GM23338 (cell line): ENCODE measurements around the gene GPR39. TPM values are rescaled to one million over a fixed set of nuclear protein-coding genes. Genes with fewer than 3 reads are reported as not detected.

Experiments
- ATAC-seq: fragments of 200-7000 bp; cut with Tn5 transposase; 3 replicates; pipeline ENCODE4 v1.9.1; 2020
- DNase-seq: peaks from one replicate; pipeline ENCODE4 v3.0.0-alpha.2; 2015; ENCODE audit warnings: low spot score
- H2AFZ ChIP-seq: fragments of 200-600 bp; sonication (generic); 2 replicates; pipeline ENCODE4 v1.8.0; 2016; ENCODE audit warnings: antibody characterized with exemption, mild to moderate bottlenecking, moderate library complexity
- H3F3A ChIP-seq: fragments of 200-600 bp; sonication (generic); replicated peaks from 2 replicates; pipeline ENCODE4 v1.8.0; 2017; ENCODE audit warnings: antibody characterized with exemption, mixed run types, low read depth
- H3K27ac ChIP-seq: fragments of 200-600 bp; sonication (generic); 2 replicates; pipeline ENCODE4 v1.6.1; 2016; ENCODE audit warnings: low read depth
- H3K27me3 ChIP-seq: fragments of 200-600 bp; sonication (generic); 2 replicates; pipeline ENCODE4 v1.8.0; 2016; ENCODE audit warnings: mild to moderate bottlenecking, mixed run types, moderate library complexity; ENCODE audit not compliant: insufficient read depth
- H3K36me3 ChIP-seq: fragments of 200-600 bp; sonication (generic); 2 replicates; pipeline ENCODE4 v1.8.0; 2016; ENCODE audit warnings: mild to moderate bottlenecking; ENCODE audit not compliant: insufficient read depth
- H3K4me1 ChIP-seq: fragments of 200-600 bp; sonication (generic); 2 replicates; pipeline ENCODE4 v1.8.0; 2016; ENCODE audit warnings: mild to moderate bottlenecking, moderate library complexity; ENCODE audit not compliant: insufficient read depth
- H3K4me2 ChIP-seq: fragments of 200-600 bp; sonication (generic); 2 replicates; pipeline ENCODE4 v1.7.1; 2017; ENCODE audit warnings: mixed run types
- H3K4me3 ChIP-seq: fragments of 200-600 bp; sonication (generic); 2 replicates; pipeline ENCODE4 v1.6.1; 2016; ENCODE audit warnings: mixed run types
- H3K79me2 ChIP-seq: fragments of 200-600 bp; sonication (generic); replicated peaks from 2 replicates; pipeline ENCODE4 v1.8.0; 2017; ENCODE audit warnings: mild to moderate bottlenecking; ENCODE audit not compliant: insufficient read depth
- H3K9me2 ChIP-seq: fragments of 200-600 bp; sonication (generic); 2 replicates; pipeline ENCODE4 v1.8.0; 2017; ENCODE audit not compliant: insufficient read depth
- H4K20me1 ChIP-seq: fragments of 200-600 bp; sonication (generic); replicated peaks from 2 replicates; pipeline ENCODE4 v1.8.0; 2017; ENCODE audit warnings: mild to moderate bottlenecking; ENCODE audit not compliant: insufficient read depth
- H3K27ac Mint-ChIP-seq: 2 replicates; pipeline ENCODE4 v1.8.0; 2020; ENCODE audit warnings: inconsistent platforms, mild to moderate bottlenecking, moderate library complexity, mixed read lengths
- H3K27me3 Mint-ChIP-seq: 3 replicates; pipeline ENCODE4 v1.8.0; 2022; ENCODE audit warnings: low read depth, mild to moderate bottlenecking, moderate library complexity, mixed read lengths, inconsistent platforms; ENCODE audit not compliant: insufficient read depth, poor library complexity
- H3K36me3 Mint-ChIP-seq: 3 replicates; pipeline ENCODE4 v1.8.0; 2021; ENCODE audit warnings: low read depth, mild to moderate bottlenecking, inconsistent platforms, moderate library complexity, mixed read lengths
- H3K4me1 Mint-ChIP-seq: 3 replicates; pipeline ENCODE4 v1.8.0; 2020; ENCODE audit warnings: mild to moderate bottlenecking, inconsistent platforms, mixed read lengths
- H3K4me3 Mint-ChIP-seq: 3 replicates; pipeline ENCODE4 v1.8.0; 2021; ENCODE audit warnings: moderate library complexity, mild to moderate bottlenecking, inconsistent platforms, mixed read lengths
- H3K9me3 Mint-ChIP-seq: 3 replicates; pipeline ENCODE4 v1.8.0; 2020; ENCODE audit warnings: moderate library complexity, mild to moderate bottlenecking, inconsistent platforms, mixed read lengths
- CREB1 ChIP-seq: fragments of 250-450 bp; sonication (Bioruptor Pico); IDR thresholded peaks from 2 replicates; pipeline ENCODE4 v1.5.0; 2020; ENCODE audit warnings: low read depth, mild to moderate bottlenecking, moderate library complexity
- CTCF ChIP-seq, 2 experiments: fragments of 200-600 bp in 1 of 2; sonication (generic) in 1 of 2; conservative IDR thresholded peaks; 2 replicates each; pipeline versions ENCODE4 v1.5.1 to v1.6.1; 2016 to 2017; ENCODE audit warnings: antibody characterized with exemption in 2 of 2, low read depth in 2 of 2, mild to moderate bottlenecking in 2 of 2, moderate library complexity in 1 of 2
- ETS1 ChIP-seq: IDR thresholded peaks from 2 replicates; pipeline ENCODE4 v1.6.1; 2016; ENCODE audit warnings: antibody characterized with exemption
- EZH2 ChIP-seq: fragments of 200-600 bp; sonication (generic); IDR thresholded peaks from one replicate; pipeline ENCODE4 v1.8.0; 2017; ENCODE audit warnings: antibody characterized with exemption, mild to moderate bottlenecking, low read depth; ENCODE audit not compliant: unreplicated experiment
- EZH2phosphoT487 ChIP-seq: fragments of 200-600 bp; sonication (generic); IDR thresholded peaks from one replicate; pipeline ENCODE4 v1.8.1; 2018; ENCODE audit warnings: antibody characterized with exemption; ENCODE audit not compliant: unreplicated experiment
- JUNB ChIP-seq: IDR thresholded peaks from one replicate; pipeline ENCODE4 v1.6.1; 2016; ENCODE audit warnings: antibody characterized with exemption; ENCODE audit not compliant: unreplicated experiment
- NANOG ChIP-seq: IDR thresholded peaks from 2 replicates; pipeline ENCODE4 v1.6.1; 2016; ENCODE audit warnings: antibody characterized with exemption, borderline replicate concordance
- STAT1 ChIP-seq: IDR thresholded peaks from one replicate; pipeline ENCODE4 v1.6.1; 2016; ENCODE audit warnings: antibody characterized with exemption; ENCODE audit not compliant: unreplicated experiment
- ZNF114 ChIP-seq: fragments of 250-450 bp; sonication (Bioruptor Pico); IDR thresholded peaks from 2 replicates; pipeline ENCODE4 v1.5.0; 2020; ENCODE audit warnings: mild to moderate bottlenecking, moderate library complexity
- ZNF331 ChIP-seq: fragments of 250-450 bp; sonication (Bioruptor Pico); IDR thresholded peaks from 2 replicates; pipeline ENCODE4 v1.5.0; 2020; ENCODE audit warnings: low read depth, mild to moderate bottlenecking, moderate library complexity
- ZNF462 ChIP-seq: fragments of 250-450 bp; sonication (Bioruptor Pico); IDR thresholded peaks from 2 replicates; pipeline ENCODE4 v1.5.0; 2020; ENCODE audit warnings: mild to moderate bottlenecking, moderate library complexity
- polyA plus RNA-seq: library from polyadenylated mRNA; unstranded; fragments of >200 nt; fragmentation: Nextera tagmentation; extraction: Ambion mirVana; gene quantifications from 2 replicates; pipeline ENCODE4 v1.2.1, GENCODE V29; 2016
- total RNA-seq: library from RNA; depleted of rRNA; stranded (reverse); fragments of >200 nt; shearing (Covaris generic); gene quantifications from 2 replicates; pipeline ENCODE4 v1.2.3, GENCODE V29; 2014

GPR39 gene
- total and polyA plus RNA-seq, 2 experiments from 2014 or later, result 0.55 to 1.9 TPM

- H3K4me1 ChIP-seq, result no peaks in the 10 kb centered on the region
- no peak overlapping the region for H3K4me2 ChIP-seq
- ATAC-seq (no peak), DNase-seq (no peak)
- Mint-ChIP-seq H3K9me3 (no peaks in the 10 kb centered on the region), H3K27ac (no peak overlapping the region), H3K4me1 (peaks cover 5% of the 10 kb centered on the region; the same call in 2 of the 3 replicates), H3K4me3 (no peak overlapping the region), H3K36me3 (no peaks in the 10 kb centered on the region; the same call in 2 of the 3 replicates), H3K27me3 (no peaks in the 10 kb centered on the region)
- TF ChIP-seq ZNF114 (no peak), ZNF462 (CRISPR knock-in tag) (no peak), NANOG (no peak), EZH2phosphoT487 (no peak), ETS1 (no peak), JUNB (no peak), CREB1 (CRISPR knock-in tag) (no peak), EZH2 (no peak), ZNF331 (no peak), CTCF (conservative IDR thresholded peaks at IDR 0.05; ENCODE audit: low read depth in 2 of 2) (no peak), STAT1 (no peak)
- H3K4me3 ChIP-seq, result no peak overlapping the region
- no peak overlapping the region for H3K27ac ChIP-seq
- H3K9me2 ChIP-seq, result peaks cover 7% of the 10 kb centered on the region
- H2AFZ ChIP-seq, result no peak overlapping the region
- H3K79me2 ChIP-seq, result no peaks in the 10 kb centered on the region
- no peaks in the 10 kb centered on the region for H3F3A ChIP-seq
- H3K27me3 ChIP-seq, result no peaks in the 10 kb centered on the region
- no peaks in the 10 kb centered on the region for H3K36me3 ChIP-seq
- no peaks in the 10 kb centered on the region for H4K20me1 ChIP-seq
Measured at GRCh38 chr2:132479155-132479554, 62.5 kb downstream of the GPR39 start.
